Right forelimb (tissue), 1 donor: ENCODE data around the gene OR10A2.
"Not testable (repeated sequence)": the region's sequence is repeated elsewhere in the genome, so short reads cannot be mapped to it uniquely, and the experiment has no call there.

ENCODE experiments used
- DNase-seq: peaks from one replicate; pipeline ENCODE4 v3.0.0-alpha.2; 2018

The OR10A2 gene

DNA sequence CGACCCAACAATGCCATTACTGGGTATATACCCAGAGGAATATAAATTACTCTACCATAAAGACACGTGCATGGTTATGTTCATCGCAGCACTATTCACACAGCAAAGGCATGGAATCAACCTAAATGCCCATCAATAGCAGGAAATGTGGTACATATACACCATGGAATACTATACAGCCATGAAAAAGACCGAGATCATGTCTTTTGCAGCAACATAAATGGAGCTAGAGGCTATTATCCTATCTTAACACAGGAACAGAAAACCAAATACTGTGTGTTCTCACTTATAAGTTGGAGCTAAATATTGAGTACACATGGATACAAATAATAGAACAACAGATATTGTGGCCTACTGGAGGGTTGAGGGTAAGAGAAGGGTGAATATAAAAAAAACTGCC, 26.0 kb downstream of the OR10A2 start:
- no peak for DNase-seq

DNA sequence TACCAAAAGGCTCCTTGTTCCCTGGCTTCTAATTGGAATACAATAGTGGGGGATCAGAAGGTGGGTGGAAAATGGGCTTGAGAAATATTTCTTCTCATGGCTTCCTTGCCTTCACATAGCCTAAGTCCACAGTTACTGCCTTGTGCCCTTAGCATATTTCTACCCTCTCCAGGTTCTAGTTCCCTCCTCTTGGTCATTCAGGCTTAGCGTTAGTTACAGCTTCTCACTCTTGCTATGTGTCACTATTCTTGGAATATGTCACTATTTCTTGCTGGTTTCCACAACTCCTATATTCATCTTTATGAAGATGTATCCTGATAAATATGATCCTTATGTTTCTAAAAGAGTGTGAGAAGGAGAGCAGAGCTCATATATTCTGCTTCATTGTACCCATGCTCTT, 27.0 kb downstream of the OR10A2 start:
- no peak for DNase-seq

- DNase-seq = no peak
These were observed 29.5 kb downstream of the OR10A2 start, which contains the start of gene OR2D2 for GRCh38 chr11:6892400-6892799. OR2D2 (minus strand) TSS chr11:6892500; CDS start chr11:6892500, 0 bp downstream.

DNA sequence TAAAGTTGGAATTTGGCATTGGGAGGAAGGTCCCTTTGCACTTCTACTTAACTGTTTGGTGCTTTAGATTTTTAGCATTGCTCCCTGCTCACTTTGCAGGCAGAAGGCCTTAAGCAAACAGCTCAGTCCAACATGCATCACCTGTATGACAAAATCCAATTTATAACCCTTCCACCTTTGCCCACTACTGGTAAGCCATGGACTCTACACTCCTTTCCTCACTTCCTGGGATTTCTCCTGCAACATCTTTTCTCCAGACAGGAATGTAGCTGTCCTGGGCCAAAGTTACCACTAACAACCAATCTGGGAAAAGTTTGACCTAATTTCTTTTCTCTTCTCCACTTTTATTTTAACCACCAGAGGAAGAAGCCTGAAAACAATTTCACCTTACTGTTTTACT, 31.2 kb downstream of the OR10A2 start:
- DNase-seq = no peak

DNA sequence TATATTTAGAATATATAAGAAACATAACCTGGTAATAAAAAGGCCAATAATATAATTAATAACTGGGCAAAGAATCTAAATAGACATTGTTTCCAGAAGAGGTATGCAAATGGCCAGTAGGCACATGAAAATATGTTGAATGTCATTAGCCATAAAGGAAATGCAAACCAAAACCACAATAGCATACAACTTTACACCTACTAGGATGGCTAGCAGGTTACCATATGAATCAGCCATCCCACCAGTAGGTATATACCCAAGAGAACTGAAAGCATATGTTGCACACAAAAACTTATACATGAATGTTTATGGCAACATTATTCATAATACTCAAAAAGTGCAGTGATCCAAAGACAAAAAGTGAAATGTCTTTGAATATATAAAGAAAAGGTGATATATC, 32.2 kb downstream of the OR10A2 start:
- no peak for DNase-seq

DNA sequence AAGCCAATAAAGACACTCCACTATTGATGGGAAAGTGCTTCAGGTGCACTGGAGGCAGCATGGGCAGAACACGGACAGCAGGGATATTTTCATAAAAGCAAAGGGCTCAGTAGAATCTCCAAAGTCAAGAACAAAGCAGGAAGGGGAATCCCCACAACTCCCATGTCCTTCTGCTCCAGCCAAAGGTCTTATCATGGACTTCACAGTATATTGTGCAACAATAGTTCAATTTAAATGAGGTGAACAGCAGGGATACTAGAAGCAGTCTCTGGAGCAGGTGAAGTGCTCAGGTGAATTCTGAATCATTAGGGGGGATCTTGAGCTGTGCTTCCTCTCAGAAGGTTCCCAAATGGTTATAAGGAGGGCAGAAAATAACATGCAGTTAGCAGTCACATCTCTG, 36.1 kb downstream of the OR10A2 start:
- DNase-seq = no peak

DNA sequence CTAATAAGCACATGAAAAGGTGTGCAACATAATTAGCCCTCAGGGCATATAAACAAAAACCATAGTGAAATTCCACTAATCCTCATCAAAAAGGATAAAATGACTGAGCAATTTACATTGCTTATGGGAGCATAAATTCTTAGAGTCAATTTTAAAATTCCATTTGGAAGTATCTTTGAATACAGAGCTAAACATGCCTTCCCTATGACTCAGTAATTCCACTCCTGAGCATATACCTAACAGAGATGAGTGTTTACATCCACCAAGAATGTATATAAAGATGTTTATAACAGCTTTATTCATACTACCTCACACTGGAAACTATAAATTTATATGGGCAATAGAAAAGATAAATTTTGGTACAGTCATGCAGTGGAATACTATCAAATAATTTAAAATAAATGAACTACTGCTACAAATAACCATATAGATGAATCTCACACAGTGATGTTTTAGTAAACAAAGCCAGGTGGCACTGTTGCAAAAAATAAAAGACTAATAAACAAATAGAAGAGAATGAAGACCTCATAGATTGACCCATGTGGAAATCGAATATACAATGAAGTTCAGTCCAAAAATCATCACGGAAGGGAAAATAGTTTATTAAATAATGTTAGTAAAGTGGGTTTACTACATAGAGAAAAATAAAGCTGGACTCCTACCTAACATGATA, 37.6 kb downstream of the OR10A2 start:
- DNase-seq = no peak

DNA sequence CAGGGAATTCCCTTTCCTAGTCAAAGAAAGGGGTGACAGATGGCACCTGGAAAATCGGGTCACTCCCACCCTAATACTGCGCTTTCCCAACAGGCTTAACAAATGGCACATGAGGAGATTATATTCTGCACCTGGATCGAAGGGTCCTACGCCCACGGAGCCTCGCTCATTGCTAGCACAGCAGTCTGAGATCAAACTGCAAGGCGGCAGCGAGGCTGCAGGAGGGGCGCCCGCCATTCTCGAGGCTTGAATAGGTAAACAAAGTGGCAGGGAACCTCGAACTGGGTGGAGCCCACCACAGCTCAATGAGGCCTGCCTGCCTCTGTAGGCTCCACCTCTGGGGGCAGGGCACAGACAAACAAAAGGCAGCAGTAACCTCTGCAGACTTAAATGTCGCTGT, 41.9 kb downstream of the OR10A2 start:
- not testable (repeated sequence) for DNase-seq

GRCh38 chr11:6911378-6911777, 48.5 kb downstream of the OR10A2 start:
- no peak for DNase-seq

GRCh38 chr11:6911948-6912347, 49.1 kb downstream of the OR10A2 start:
- no peak for DNase-seq

DNA sequence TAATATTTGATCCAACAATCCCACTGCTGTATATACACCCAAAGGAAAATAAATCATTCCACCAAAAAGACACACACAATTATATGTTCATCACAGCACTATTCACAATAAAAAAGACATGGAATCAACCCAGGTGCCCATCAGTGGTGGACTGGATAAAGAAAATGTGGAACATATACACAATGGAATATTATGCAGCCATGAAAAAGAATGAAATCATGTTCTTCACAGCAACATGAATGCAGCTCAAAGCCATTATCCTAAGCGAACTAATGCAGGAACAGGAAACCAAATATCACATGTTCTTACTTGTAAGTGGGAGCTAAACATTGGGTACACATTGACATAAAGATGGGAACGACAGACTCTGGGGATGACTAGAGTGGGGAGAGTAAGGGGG, 56.8 kb downstream of the OR10A2 start:
- DNase-seq = no peak

- no peak for DNase-seq
These were observed 57.8 kb downstream of the OR10A2 start, which contains the start of gene OR2D3 for GRCh38 chr11:6920702-6921101. OR2D3 (plus strand) TSS chr11:6921002; CDS start chr11:6921002, 0 bp downstream.
